Measurements from ENCODE around the gene KCNN4.

KCNN4 gene

GRCh38 chr19:43721469-43722048 lies 59.2 kb downstream of the KCNN4 start:
- FAIRE-seq = no peak

GRCh38 chr19:43720936-43721335 lies 59.8 kb downstream of the KCNN4 start:
- FAIRE-seq (no peak), DNase-seq (ENCODE audit: low spot score) (no peak)

More at GRCh38 chr19:43721469-43722048, 59.2 kb downstream of the KCNN4 start:
- DNase-seq (ENCODE audit: low spot score) = no peak

DNA sequence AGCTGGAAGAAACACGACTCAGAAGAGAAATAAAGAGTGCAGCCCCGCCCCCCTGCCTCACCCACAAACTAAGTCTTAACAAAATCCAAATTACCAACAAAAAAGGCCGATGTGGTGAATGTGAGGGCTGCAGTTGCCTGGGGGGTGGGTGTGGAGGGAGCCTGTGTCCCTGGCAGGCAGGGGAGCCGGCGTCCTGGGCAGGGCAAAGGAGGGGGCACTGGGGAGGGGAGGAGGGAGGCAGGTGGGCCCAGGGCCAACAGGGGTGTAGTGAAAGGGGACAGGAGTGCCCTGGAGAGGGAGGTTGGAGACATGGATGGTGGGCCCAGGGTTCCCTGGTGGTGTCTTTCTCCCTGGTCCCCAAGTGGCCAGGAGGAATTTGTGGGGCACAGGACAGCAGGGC lies 60.9 kb downstream of the KCNN4 start:
- no peak for DNase-seq (ENCODE audit: low spot score)
- FAIRE-seq = no peak

- FAIRE-seq (no peak), DNase-seq (ENCODE audit: low spot score) (no peak)
Measured at GRCh38 chr19:43719378-43719868, 61.4 kb downstream of the KCNN4 start.

GRCh38 chr19:43718627-43719377 lies 62.0 kb downstream of the KCNN4 start:
- DNase-seq (ENCODE audit: low spot score) = no peak
- no peak for FAIRE-seq

Measured in RCC 7860 (cell line).